GM12873 (cell line): Measurements from ENCODE around the gene CEACAM18.

ENCODE experiments used
- CTCF ChIP-seq: IDR thresholded peaks from 2 replicates; pipeline ENCODE4 v1.5.1; 2012; ENCODE audit warnings: low read depth, mild to moderate bottlenecking, moderate library complexity, low read length, control low read depth; ENCODE audit not compliant: insufficient read depth; ENCODE audit errors: missing control alignments

The CEACAM18 gene

GRCh38 chr19:51503286-51503817 is 25.0 kb downstream of the CEACAM18 start:
- TF ChIP-seq CTCF, result no peak

GRCh38 chr19:51503896-51504295 is 25.6 kb downstream of the CEACAM18 start:
- no peak for TF ChIP-seq CTCF

GRCh38 chr19:51505904-51506303 is 27.6 kb downstream of the CEACAM18 start:
- TF ChIP-seq CTCF, result no peak

GRCh38 chr19:51507192-51507591 is 28.9 kb downstream of the CEACAM18 start:
- no peak for TF ChIP-seq CTCF

GRCh38 chr19:51507640-51508058 is 29.3 kb downstream of the CEACAM18 start:
- no peak for TF ChIP-seq CTCF

DNA sequence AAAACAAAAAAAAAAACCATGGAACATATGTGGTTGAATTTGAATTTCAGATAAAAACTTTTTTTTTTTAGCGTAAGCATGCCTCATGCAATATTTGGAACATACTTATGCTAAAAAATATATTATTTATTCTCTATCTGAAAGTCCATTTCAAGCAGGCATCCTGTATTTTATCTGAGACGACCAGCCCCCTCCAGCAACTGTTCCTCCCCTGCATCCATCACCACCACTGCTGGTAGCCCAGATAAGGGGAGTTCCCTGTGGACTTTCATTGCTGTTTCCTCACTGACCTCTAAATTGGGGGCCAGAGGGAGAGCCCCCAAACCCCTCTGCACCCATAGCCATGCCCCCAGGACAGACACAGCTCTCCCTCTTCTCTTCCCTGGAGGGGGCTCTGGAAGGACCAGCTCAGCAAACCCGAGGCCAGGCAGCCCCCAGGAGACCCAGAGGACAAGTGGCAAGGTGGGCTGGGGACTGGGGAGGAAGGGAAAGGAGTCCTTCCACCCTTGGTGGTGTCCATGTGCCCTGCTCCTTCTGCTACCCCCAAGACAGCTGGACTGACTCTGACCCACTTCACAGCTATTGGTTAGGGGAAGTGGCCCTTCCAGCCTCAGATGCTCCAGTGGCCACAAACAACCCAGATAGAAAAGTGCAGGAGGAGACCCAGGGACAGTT is 29.9 kb downstream of the CEACAM18 start:
- no peak for TF ChIP-seq CTCF

- no peak for TF ChIP-seq CTCF
Observed at GRCh38 chr19:51509823-51510660, 31.7 kb downstream of the CEACAM18 start.
